ENCODE data around the gene GEN1. TPM values are rescaled to one million over a fixed set of nuclear protein-coding genes. Genes with fewer than 3 reads are reported as not detected.

The GEN1 gene
- total RNA-seq, 1 donor, result 32.4 TPM

DNA sequence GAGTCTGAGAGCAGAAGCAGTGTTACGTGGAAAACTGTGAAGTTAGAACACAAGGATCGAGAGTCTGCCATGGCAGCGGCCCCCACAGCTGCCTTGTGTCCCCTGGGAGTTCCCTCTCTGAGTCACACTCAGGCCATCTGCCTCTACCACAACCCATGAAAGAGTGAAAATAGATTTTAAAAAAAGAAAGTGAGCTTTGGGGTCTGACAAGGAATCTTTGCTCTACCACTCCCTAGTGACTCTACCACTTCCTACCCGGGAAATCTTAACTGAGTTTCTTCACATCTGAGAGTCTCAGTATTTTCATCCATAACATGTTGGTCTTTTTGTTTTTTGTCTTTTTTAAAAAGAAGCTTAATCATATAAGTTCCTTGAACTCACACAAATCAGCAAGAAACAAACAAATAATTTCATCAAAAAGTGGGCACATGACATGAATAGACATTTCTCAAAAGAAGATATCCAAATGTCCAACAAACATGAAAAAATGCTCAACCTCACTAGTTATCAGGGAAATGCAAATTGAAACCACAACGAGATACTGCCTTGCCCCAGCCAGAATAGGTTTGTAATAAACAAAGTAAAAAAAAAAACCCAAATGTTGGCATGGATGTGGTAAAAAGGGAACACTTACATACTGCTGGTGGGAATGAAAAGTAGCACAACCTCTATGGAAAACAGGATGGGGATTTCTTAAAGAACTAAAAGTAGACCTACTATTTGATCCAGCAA lies 60.0 kb downstream of the GEN1 start:
- DNase-seq (ENCODE audit: low read depth), result peak; percentile 15

DNA sequence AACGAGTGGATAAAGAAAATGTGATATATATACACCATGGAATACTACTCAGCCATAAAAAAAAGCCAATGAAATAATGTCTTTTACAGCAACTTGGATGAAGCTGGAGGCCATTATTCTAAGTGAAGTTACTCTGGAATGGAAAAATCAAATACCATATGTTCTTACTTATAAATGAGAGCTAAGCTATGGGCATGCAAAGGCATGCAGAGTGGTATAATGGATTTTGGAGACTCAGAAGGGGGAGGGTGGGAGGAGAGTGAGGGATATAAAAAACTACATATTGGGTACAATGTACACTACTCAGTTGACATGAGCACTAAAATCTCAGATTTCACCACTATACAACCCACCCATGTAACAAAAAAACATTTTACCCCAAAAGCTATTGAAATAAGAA lies 60.7 kb downstream of the GEN1 start:
- H3K4me3 ChIP-seq (ENCODE audit: low read depth, low read length), result no peak overlapping the region
- DNase-seq (ENCODE audit: low read depth), result no peak
- TF ChIP-seq, protein P1, sequence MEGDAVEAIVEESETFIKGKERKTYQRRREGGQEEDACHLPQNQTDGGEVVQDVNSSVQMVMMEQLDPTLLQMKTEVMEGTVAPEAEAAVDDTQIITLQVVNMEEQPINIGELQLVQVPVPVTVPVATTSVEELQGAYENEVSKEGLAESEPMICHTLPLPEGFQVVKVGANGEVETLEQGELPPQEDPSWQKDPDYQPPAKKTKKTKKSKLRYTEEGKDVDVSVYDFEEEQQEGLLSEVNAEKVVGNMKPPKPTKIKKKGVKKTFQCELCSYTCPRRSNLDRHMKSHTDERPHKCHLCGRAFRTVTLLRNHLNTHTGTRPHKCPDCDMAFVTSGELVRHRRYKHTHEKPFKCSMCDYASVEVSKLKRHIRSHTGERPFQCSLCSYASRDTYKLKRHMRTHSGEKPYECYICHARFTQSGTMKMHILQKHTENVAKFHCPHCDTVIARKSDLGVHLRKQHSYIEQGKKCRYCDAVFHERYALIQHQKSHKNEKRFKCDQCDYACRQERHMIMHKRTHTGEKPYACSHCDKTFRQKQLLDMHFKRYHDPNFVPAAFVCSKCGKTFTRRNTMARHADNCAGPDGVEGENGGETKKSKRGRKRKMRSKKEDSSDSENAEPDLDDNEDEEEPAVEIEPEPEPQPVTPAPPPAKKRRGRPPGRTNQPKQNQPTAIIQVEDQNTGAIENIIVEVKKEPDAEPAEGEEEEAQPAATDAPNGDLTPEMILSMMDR (IDR thresholded peaks at IDR 0.05; ENCODE audit: insufficient read depth, low read length), result no peak

More for the DNA sequence above, 60.0 kb downstream of the GEN1 start:
- TF ChIP-seq, protein P1 (IDR thresholded peaks at IDR 0.05; ENCODE audit: insufficient read depth, low read length), result no peak
- H3K4me3 ChIP-seq (ENCODE audit: low read depth, low read length), result no peak overlapping the region

DNA sequence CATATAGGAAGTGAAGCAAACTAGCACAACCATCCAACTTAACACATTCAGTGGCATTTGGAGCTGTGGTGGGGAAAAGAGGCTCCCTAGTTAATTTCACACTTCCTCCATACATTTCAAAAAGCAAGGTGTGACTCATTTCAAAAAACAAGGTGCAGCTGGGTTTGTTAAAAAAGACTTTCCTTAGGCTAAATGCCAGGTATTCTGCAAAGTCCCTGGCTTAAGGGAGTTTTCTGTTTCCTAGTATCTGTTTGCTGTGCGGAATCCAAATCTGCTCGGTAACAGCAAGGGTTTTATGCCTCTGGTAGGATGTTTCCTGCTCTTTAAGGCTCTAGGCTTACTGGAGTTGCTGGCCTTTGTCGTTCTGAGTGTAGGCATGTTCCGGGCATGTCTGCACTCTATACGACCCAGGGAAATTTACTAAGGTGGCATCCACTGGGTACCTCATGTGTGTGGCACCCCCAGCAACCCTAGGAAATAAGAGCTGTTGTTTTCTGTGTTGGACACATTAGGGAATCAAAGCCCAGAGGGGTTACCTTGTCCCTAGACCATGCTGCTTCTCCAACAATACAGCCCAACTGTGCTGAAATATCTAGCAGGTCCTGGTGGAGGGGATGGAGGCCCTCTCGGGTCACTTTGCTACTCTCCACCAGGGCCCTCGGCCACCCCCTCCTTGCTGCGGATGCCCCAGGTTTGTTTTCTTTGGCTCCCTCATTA lies 61.7 kb downstream of the GEN1 start:
- no peak overlapping the region for H3K4me3 ChIP-seq (ENCODE audit: low read depth, low read length)
- DNase-seq (ENCODE audit: low read depth), result no peak
- TF ChIP-seq, protein P1 (IDR thresholded peaks at IDR 0.05; ENCODE audit: insufficient read depth, low read length), result no peak

DNA sequence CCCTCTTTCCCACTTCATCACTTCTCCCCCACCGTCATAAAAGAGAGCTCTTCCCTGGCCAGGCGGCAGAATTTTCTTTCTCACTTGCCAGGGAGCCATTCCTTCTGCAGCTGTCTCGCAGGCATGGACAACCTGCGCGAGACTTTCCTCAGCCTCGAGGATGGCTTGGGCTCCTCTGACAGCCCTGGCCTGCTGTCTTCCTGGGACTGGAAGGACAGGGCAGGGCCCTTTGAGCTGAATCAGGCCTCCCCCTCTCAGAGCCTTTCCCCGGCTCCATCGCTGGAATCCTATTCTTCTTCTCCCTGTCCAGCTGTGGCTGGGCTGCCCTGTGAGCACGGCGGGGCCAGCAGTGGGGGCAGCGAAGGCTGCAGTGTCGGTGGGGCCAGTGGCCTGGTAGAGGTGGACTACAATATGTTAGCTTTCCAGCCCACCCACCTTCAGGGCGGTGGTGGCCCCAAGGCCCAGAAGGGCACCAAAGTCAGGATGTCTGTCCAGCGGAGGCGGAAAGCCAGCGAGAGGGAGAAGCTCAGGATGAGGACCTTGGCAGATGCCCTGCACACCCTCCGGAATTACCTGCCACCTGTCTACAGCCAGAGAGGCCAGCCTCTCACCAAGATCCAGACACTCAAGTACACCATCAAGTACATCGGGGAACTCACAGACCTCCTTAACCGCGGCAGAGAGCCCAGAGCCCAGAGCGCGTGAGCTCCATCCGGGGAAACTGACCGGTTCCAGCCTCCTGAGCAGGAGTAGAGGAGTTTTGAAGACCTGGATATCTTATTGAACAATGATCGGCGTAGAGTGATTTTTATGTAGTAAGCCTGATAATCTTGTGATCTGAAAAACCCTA lies 62.7 kb downstream of the GEN1 start, which contains the start of gene MSGN1:
Gene MSGN1, plus strand, starts transcription at position 65 of the 850 bp plus-strand sequence. Its CDS starts 59 bp downstream, at position 124.
- H3K4me3 ChIP-seq (ENCODE audit: low read depth, low read length), result no peak within 1 kb of the TSS
- no peak for DNase-seq (ENCODE audit: low read depth)
- TF ChIP-seq, protein P1 (IDR thresholded peaks at IDR 0.05; ENCODE audit: insufficient read depth, low read length), result no peak

DNA sequence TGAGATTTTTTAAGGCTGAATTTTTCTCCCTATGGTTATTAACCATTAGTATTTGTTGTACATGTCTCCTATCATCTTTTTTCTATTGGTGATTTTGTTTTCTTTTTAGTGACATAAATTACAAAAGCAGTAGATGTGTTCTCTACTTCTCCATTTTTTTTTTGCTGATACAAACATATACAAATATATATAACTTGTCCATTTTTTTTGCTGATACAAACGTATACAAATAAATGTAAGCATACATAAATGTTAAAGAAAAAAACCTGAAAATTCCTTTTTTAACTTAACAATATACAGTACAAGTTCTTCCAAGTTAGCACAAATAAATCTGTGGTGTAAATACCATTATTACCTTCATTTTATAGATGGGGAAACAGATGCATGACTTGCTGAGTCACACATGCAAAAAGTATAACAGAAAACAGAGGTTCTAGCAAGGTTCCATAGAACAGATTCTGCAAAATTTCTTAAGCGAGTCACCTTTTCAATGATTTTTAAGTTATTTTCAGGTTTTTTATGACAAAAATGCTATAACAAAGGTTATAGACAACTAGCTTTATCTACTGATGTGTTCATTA lies 64.4 kb downstream of the GEN1 start:
- no peak for DNase-seq (ENCODE audit: low read depth)
- no peak overlapping the region for H3K4me3 ChIP-seq (ENCODE audit: low read depth, low read length)
- TF ChIP-seq, protein P1 (IDR thresholded peaks at IDR 0.05; ENCODE audit: insufficient read depth, low read length), result no peak

DNA sequence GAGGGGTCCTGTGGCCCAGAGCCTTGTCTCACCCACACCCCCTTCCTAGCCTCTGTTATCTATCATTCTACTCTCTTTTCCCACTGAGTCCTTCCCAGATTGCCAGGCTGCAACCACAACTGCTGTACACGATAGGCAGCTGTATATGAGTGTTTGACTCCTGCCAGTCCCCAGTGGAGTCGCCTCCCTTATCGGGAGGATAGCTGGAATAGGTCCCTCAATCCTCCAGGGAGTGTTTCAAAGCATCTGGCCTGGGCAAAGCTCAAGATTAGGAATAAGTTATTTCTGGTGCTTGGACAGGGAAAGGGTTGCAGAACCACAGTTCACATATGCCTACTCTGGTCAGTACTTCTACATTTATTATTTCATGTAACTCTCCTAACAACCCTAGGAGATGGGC lies 67.1 kb downstream of the GEN1 start:
- DNase-seq (ENCODE audit: low read depth), result no peak
- no peak overlapping the region for H3K4me3 ChIP-seq (ENCODE audit: low read depth, low read length)
- TF ChIP-seq, protein P1 (IDR thresholded peaks at IDR 0.05; ENCODE audit: insufficient read depth, low read length), result no peak
